SKM-1 treated with dmso at 0.1 percent for 144 hours (cell line): ENCODE results near the gene CD244.
A peak's percentile ranks its signal among the peaks of the same experiment; 100 is the strongest.

ENCODE experiments used
- DNase-seq: peaks from one replicate; lab custom pipeline; 2025; ENCODE audit not compliant: unreplicated experiment; lab: John Stamatoyannopoulos, UW

CD244 gene

GRCh38 chr1:160880216-160880615 lies 17.5 kb upstream of the CD244 start:
- no peak for DNase-seq

- DNase-seq: no peak
Measured at GRCh38 chr1:160879056-160879455, 16.4 kb upstream of the CD244 start.

DNA sequence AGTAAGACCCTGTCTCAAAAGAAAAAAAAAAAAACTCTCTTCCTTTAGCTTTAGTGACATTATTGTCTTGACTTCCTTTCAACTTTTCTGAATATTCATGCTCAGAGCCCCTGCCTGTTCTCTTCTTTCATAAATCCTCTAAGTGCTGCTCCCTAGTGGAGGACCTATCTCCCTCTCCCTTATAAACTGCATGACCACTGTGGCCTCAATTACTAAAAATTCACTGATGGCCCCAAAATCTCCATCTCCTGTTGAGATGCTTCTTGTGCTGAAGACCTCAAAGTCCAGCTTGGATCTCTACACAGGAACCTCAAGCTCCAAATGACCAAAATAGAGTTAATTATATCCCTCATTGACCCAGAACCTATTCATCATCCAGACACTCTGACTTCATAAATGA lies 14.5 kb upstream of the CD244 start:
- peak; percentile 44 for DNase-seq

- DNase-seq: no peak
Measured at GRCh38 chr1:160876311-160876710, 13.6 kb upstream of the CD244 start.

GRCh38 chr1:160875591-160875990 lies 12.9 kb upstream of the CD244 start:
- peak; percentile 70 for DNase-seq

DNA sequence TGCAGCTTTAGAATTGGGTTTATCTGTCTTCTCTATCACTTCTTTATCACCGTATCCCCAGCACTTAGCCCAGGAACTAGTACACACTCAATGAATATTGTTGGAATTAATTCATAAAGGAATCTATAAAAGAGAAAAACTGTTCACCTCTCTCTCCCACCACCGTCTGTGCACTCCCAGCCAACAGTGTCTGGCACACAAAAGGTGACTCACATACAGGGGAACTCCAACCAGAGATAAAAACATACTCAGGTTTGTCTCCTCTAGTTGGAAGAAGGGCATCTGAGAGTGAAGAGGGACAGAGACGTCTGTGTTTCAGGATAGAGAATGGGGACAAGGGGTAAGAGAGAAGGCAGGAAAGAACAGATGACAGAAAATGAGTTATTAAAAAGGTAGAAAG lies 12.2 kb upstream of the CD244 start:
- no peak for DNase-seq

- peak; percentile 86 for DNase-seq
Measured at GRCh38 chr1:160868141-160868540, 5.5 kb upstream of the CD244 start.

- DNase-seq: peak; percentile 35
Measured at GRCh38 chr1:160867651-160868050, 5.0 kb upstream of the CD244 start.

- no peak for DNase-seq
Measured at GRCh38 chr1:160866695-160867260, 4.1 kb upstream of the CD244 start.

- no peak for DNase-seq
Measured at GRCh38 chr1:160866001-160866694, 3.5 kb upstream of the CD244 start.

GRCh38 chr1:160865337-160865736 lies 2.6 kb upstream of the CD244 start:
- no peak for DNase-seq

DNA sequence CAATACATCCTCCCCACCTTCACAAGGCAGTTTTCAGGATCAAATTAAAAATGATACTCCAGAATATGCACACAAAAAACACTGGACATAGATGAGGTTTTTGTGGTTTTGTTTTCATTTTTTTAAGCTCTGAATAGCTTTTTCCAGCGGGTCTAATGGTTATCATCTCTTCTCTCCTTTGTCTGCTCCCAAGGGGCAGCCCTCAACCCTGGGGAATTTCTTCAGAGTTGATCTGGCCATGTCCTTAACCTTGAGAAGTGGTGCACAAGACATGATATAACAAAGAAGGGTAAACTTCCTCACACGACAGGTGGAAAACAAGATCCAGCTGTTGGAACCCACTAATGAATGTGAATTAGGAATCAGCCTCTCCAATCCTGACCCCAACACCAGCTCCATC lies 1.5 kb upstream of the CD244 start:
- no peak for DNase-seq

GRCh38 chr1:160863774-160864131 lies 1.1 kb upstream of the CD244 start:
- DNase-seq: peak; percentile 84

- peak; percentile 82 for DNase-seq
Measured at GRCh38 chr1:160863061-160863773, 530 bp upstream of the CD244 start.

GRCh38 chr1:160860840-160861505 lies 1.7 kb downstream of the CD244 start:
- DNase-seq: no peak

GRCh38 chr1:160859166-160859565 lies 3.5 kb downstream of the CD244 start:
- peak; percentile 48 for DNase-seq

- no peak for DNase-seq
Measured at GRCh38 chr1:160858507-160858906, 4.2 kb downstream of the CD244 start.

- DNase-seq: no peak
Measured at GRCh38 chr1:160858097-160858496, 4.6 kb downstream of the CD244 start.

GRCh38 chr1:160855181-160855981 lies 7.3 kb downstream of the CD244 start:
- no peak for DNase-seq

DNA sequence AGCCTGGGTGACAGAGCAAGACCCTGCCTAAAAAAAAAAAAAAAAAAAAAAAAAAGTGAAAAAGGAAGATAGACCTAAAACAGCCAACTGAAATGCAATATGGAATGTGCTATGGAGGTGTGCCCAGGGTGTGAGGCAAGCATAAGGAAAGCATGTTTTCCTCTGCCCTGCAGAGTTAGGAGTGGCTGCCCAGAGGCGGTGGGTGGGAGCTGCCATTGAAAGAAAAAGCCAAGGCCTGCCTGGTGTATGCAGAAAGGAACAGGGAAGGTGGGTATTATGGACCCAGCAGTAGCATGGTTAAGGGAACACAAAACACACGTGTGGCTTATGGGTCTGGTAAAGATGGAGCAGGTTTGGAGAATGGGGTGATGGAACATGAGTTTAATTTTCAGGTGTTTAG lies 8.9 kb downstream of the CD244 start:
- DNase-seq: no peak

DNA sequence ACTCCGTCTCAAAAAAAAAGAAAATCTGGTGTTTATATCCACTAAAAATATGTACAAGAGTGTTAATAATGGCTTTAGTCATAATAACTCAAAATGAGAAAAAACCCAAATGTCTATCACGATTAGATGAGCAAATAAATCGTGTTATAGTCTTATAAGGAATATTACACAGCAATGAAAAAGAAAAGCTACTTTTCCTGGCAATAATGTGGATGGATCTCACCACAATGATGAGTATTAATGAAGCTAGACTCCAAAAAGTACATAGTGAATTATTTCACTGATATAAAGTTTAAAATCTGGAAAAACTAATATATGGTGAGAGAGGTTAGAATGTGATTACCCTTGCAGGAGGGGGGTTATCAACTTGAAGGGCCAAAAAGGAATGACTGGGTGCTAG lies 9.7 kb downstream of the CD244 start:
- no peak for DNase-seq
